HCT116 (cell line): ENCODE measurements around the gene OST4.
"Not testable (repeated sequence)": the region's sequence is repeated elsewhere in the genome, so short reads cannot be mapped to it uniquely, and the experiment has no call there.

ENCODE experiments used
- ATF3 ChIP-seq: IDR thresholded peaks from 2 replicates; pipeline ENCODE4 v1.6.1; 2012
- CEBPB ChIP-seq: IDR thresholded peaks from 2 replicates; pipeline ENCODE4 v1.6.1; 2012; ENCODE audit warnings: low read depth
- CTCF ChIP-seq, 3 experiments: fragments of 200-600 bp in 1 of 3; sonication (generic) in 1 of 3; IDR thresholded peaks in 2 of 3; conservative IDR thresholded peaks in 1 of 3; 2 replicates each; pipeline ENCODE4 v1.5.1; 2012 to 2017; ENCODE audit warnings: low read depth in 2 of 3, low read length in 2 of 3, antibody characterized with exemption in 1 of 3, borderline replicate concordance in 1 of 3, control low read depth in 1 of 3, mild to moderate bottlenecking in 1 of 3, mixed read lengths in 1 of 3, mixed run types in 1 of 3, moderate library complexity in 1 of 3; ENCODE audit not compliant: insufficient read depth in 1 of 3
- EZH2 ChIP-seq: fragments of 200-600 bp; sonication (generic); IDR thresholded peaks from 2 replicates; pipeline ENCODE4 v1.6.1; 2017; ENCODE audit warnings: antibody characterized with exemption, mixed run types
- EZH2phosphoT487 ChIP-seq: fragments of 200-600 bp; IDR thresholded peaks from 2 replicates; pipeline ENCODE4 v1.6.1; 2018; ENCODE audit warnings: antibody characterized with exemption, borderline replicate concordance
- POLR2A ChIP-seq: IDR thresholded peaks from 2 replicates; pipeline ENCODE4 v1.7.0; 2011; ENCODE audit warnings: borderline replicate concordance; ENCODE audit not compliant: insufficient read depth, insufficient read length; ENCODE audit errors: extremely low read depth
- POLR2AphosphoS5 ChIP-seq: IDR thresholded peaks from 2 replicates; pipeline ENCODE4 v1.6.1; 2011; ENCODE audit warnings: mild to moderate bottlenecking, low read depth, low read length, moderate library complexity
- RAD21 ChIP-seq: IDR thresholded peaks from 2 replicates; pipeline ENCODE4 v1.6.1; 2012; ENCODE audit warnings: low read depth, mild to moderate bottlenecking
- ZBTB33 ChIP-seq: IDR thresholded peaks from 2 replicates; pipeline ENCODE4 v1.6.1; 2011; ENCODE audit warnings: mild to moderate bottlenecking, low read length, moderate library complexity; ENCODE audit not compliant: insufficient replicate concordance; ENCODE audit errors: extremely low read depth

DNA sequence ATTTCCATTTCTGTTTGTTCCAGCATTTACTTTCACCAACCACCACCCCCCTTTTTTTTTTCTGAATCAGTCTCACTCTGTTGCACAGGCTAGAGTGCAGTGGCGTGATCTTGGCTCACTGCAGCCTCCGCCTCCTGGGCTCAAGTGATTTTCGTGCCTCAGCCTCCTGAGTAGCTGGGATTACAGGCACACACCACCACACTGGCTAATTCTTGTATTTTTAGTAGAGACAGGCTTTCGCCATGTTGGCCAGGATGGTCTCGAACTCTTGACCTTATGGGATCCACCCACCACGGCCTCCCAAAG lies 4.1 kb upstream of the OST4 start:
- TF ChIP-seq POLR2AphosphoS5; ATF3; CEBPB; CTCF (IDR thresholded peaks at IDR 0.05 in 2 of 3, conservative IDR thresholded peaks at IDR 0.05 in 1 of 3; ENCODE audit: borderline replicate concordance in 1 of 3, insufficient read depth in 1 of 3, low read depth in 2 of 3, low read length in 2 of 3); POLR2A; EZH2; RAD21; EZH2phosphoT487; ZBTB33: not testable (repeated sequence)
